CD4-positive, alpha-beta T cell (primary cell): ENCODE results near the gene DGKB. TPM values are rescaled to one million over a fixed set of nuclear protein-coding genes. Genes with fewer than 3 reads are reported as not detected.

Experiments
- ATAC-seq: fragments of 200-7000 bp; cut with Tn5 transposase; one replicate; pipeline ENCODE4 v1.10.0; 2022; ENCODE audit warnings: mild to moderate bottlenecking; ENCODE audit not compliant: poor library complexity
- CTCF ChIA-PET: fragments of 350-600 bp; sonication (Branson Sonifier 250); formaldehyde crosslinking; loops from one replicate; lab custom pipeline; 2021; ENCODE audit warnings: antibody characterized with exemption, inconsistent platforms; lab: Charles Lee
- POLR2A ChIA-PET: fragments of 350-600 bp; sonication (Branson Sonifier 250); formaldehyde crosslinking; loops from one replicate; lab custom pipeline; 2021; ENCODE audit warnings: antibody characterized with exemption, inconsistent platforms; lab: Charles Lee
- DNase-seq, 14 experiments: peaks; one replicate each; pipeline ENCODE4 v3.0.0-alpha.2; 2013 to 2020; ENCODE audit warnings: mixed read lengths in 2 of 14
- H3K27ac ChIP-seq, 2 donors: one replicate each; pipeline versions ENCODE4 v1.5.1 to v1.7.0; 2013; ENCODE audit warnings: low read length in 2 of 2, low read depth in 1 of 2, mild to moderate bottlenecking in 1 of 2
- H3K27me3 ChIP-seq, 2 experiments: 1 replicate in 1 of 2; 2 replicates in 1 of 2; pipeline versions ENCODE4 v1.6.1 to v1.7.0; 2013; ENCODE audit warnings: low read length in 2 of 2, control low read depth in 1 of 2, mild to moderate bottlenecking in 1 of 2, moderate library complexity in 1 of 2; ENCODE audit not compliant: insufficient read depth in 2 of 2, control insufficient read depth in 1 of 2
- H3K36me3 ChIP-seq: one replicate; pipeline ENCODE4 v1.6.1; 2013; ENCODE audit warnings: low read length, control low read depth; ENCODE audit not compliant: insufficient read depth
- H3K4me1 ChIP-seq: one replicate; pipeline ENCODE4 v1.6.1; 2013; ENCODE audit warnings: low read length, control low read depth; ENCODE audit not compliant: insufficient read depth
- H3K4me3 ChIP-seq: one replicate; pipeline ENCODE4 v1.5.1; 2013; ENCODE audit warnings: mild to moderate bottlenecking, low read length, moderate library complexity
- H3K9me3 ChIP-seq, 2 experiments: 1 replicate in 1 of 2; 2 replicates in 1 of 2; pipeline versions ENCODE4 v1.6.1 to v1.7.0; 2013; ENCODE audit warnings: low read length in 2 of 2, mild to moderate bottlenecking in 2 of 2, control low read depth in 1 of 2, moderate library complexity in 1 of 2; ENCODE audit not compliant: control insufficient read depth in 1 of 2, insufficient read depth in 1 of 2
- H3K27ac Mint-ChIP-seq: one replicate; pipeline ENCODE4 v1.8.0; 2020; ENCODE audit warnings: mixed read lengths
- H3K27me3 Mint-ChIP-seq: one replicate; pipeline ENCODE4 v1.8.0; 2021; ENCODE audit warnings: mixed read lengths
- H3K36me3 Mint-ChIP-seq: one replicate; pipeline ENCODE4 v1.8.0; 2021; ENCODE audit warnings: low read depth, mixed read lengths
- H3K4me1 Mint-ChIP-seq: one replicate; pipeline ENCODE4 v1.8.0; 2021; ENCODE audit warnings: low read depth, mixed read lengths
- H3K4me3 Mint-ChIP-seq: one replicate; pipeline ENCODE4 v1.8.0; 2020; ENCODE audit warnings: mild to moderate bottlenecking, mixed read lengths
- H3K9me3 Mint-ChIP-seq: one replicate; pipeline ENCODE4 v1.8.0; 2020; ENCODE audit warnings: mixed read lengths
- intact Hi-C, 2 experiments: fragments of 100-400 bp; cut with DNase I in 1 of 2; cut with micrococcal nuclease in 1 of 2; formaldehyde crosslinking; loops; one replicate each; pipeline versions ENCODE4 v1.15.1 to v1.9.0; 2023 to 2025; cut with DNase I, micrococcal nuclease
- total RNA-seq, 174 experiments: library from RNA in 2 of 174; stranded (reverse) in 2 of 174; gene quantifications; one replicate each; pipeline ENCODE4 v1.2.3 and lab custom pipeline; 2021 to 2026
- TF ChIP-seq, protein P1 (sequence below): fragments of 200-600 bp; IDR thresholded peaks from one replicate; pipeline ENCODE4 v1.8.0; 2022; ENCODE audit warnings: antibody characterized with exemption, mild to moderate bottlenecking

The DGKB gene
- total RNA-seq, 2 experiments from 2014 or later = not detected

DNA sequence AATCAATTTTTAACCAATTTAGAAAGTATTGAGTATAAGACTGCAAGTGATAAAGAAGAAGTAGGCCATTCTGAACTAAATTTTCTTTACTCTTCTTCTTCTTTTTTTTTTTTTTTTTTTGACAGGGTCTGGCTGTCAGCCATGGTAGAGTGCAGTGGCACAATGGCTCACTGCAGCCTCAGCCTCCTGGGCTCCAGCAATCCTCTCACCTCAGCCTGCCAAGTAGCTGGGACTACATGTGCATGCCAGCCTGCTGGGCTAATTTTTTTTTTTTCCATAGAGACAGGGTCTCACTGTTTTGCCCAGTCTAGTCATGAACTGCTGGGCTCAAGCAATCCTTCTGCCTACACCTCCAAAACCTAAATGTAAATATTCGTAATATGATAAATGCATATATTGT, 63.2 kb downstream of the DGKB start:
- DNase-seq = no peak
- H3K27ac Mint-ChIP-seq = no peak overlapping the region
- no peak overlapping the region for H3K4me3 Mint-ChIP-seq
- H3K9me3 ChIP-seq = peaks cover 0 to 3% of the 10 kb centered on the region in 2 experiments
- ATAC-seq = no peak
- intact Hi-C loops = no loop called here
- no peaks in the 10 kb centered on the region for H3K27me3 ChIP-seq
- no peaks in the 10 kb centered on the region for H3K36me3 Mint-ChIP-seq
- no peaks in the 10 kb centered on the region for H3K4me1 Mint-ChIP-seq
- H3K4me3 ChIP-seq = no peak overlapping the region
- TF ChIP-seq, protein P1, sequence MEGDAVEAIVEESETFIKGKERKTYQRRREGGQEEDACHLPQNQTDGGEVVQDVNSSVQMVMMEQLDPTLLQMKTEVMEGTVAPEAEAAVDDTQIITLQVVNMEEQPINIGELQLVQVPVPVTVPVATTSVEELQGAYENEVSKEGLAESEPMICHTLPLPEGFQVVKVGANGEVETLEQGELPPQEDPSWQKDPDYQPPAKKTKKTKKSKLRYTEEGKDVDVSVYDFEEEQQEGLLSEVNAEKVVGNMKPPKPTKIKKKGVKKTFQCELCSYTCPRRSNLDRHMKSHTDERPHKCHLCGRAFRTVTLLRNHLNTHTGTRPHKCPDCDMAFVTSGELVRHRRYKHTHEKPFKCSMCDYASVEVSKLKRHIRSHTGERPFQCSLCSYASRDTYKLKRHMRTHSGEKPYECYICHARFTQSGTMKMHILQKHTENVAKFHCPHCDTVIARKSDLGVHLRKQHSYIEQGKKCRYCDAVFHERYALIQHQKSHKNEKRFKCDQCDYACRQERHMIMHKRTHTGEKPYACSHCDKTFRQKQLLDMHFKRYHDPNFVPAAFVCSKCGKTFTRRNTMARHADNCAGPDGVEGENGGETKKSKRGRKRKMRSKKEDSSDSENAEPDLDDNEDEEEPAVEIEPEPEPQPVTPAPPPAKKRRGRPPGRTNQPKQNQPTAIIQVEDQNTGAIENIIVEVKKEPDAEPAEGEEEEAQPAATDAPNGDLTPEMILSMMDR = no peak
- H3K4me1 ChIP-seq = no peaks in the 10 kb centered on the region
- H3K27ac ChIP-seq = no peak overlapping the region
- peaks cover 4% of the 10 kb centered on the region for H3K9me3 Mint-ChIP-seq
- H3K36me3 ChIP-seq = no peaks in the 10 kb centered on the region
- ChIA-PET CTCF (no interaction called here), POLR2A (no interaction called here)
- no peaks in the 10 kb centered on the region for H3K27me3 Mint-ChIP-seq

DNA sequence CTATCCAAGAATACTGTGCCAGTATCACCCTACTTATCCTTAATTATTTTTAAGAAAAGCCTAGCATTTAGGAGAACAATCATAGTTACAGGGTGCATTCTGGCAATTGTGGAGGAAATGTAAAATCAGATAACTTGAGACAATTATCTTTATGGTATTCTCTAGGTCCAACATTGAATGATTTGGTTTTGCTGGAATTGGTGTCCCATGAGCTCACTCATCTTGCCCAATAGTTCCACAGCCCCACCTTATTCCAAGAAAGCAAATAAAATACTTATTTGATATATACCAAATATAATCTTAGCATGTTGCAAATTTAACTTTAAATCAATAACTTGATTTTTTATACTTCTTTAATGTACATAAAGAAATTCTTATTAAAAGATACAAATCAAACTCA, 65.3 kb downstream of the DGKB start:
- Mint-ChIP-seq H3K36me3 (no peaks in the 10 kb centered on the region), H3K27ac (no peak overlapping the region), H3K27me3 (no peaks in the 10 kb centered on the region), H3K4me3 (no peak overlapping the region), H3K9me3 (peaks cover 4% of the 10 kb centered on the region), H3K4me1 (no peaks in the 10 kb centered on the region)
- no peak for DNase-seq
- H3K9me3 ChIP-seq = peaks cover 0 to 3% of the 10 kb centered on the region in 2 experiments
- no peaks in the 10 kb centered on the region for H3K36me3 ChIP-seq
- H3K4me3 ChIP-seq = no peak overlapping the region
- no peak overlapping the region for H3K27ac ChIP-seq
- H3K27me3 ChIP-seq = no peaks in the 10 kb centered on the region
- ChIA-PET CTCF (no interaction called here), POLR2A (no interaction called here)
- intact Hi-C loops = no loop called here
- TF ChIP-seq, protein P1 = no peak
- H3K4me1 ChIP-seq = no peaks in the 10 kb centered on the region
- no peak for ATAC-seq

DNA sequence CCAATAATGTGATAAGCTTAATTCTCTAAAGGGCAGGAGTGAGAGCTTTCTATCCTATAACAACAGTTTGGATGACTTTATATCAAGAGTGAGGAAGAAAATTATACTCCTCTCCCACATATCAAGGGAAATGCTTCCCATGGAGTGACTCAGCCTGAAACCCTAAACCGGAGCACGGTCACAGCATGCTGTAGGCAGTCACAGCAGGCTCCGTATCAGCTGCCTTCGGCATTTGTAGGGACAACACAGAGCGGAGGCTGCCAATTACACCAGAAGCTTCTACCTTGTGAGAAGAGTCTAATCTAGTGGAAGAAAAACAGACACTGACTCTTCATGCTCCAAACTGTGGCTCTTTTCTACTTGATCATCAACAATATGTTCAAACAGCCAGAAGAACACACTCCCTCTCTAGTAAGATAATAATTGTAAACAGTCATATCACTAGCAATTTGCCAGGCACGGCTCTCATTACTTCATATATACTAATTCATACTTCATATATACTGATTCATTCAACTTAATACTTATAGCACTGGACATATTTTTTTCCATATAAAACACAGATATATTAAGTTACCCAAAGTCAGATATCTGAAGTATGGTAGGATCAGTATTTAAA, 65.9 kb downstream of the DGKB start:
- ATAC-seq = no peak
- peaks cover 4% of the 10 kb centered on the region for H3K9me3 Mint-ChIP-seq

More for the DNA sequence above, 65.9 kb downstream of the DGKB start:
- H3K4me3 ChIP-seq = no peak overlapping the region
- TF ChIP-seq, protein P1 = no peak
- no peaks in the 10 kb centered on the region for H3K4me1 Mint-ChIP-seq
- H3K27me3 ChIP-seq = no peaks in the 10 kb centered on the region
- no peak for DNase-seq
- no peaks in the 10 kb centered on the region for H3K36me3 Mint-ChIP-seq
- H3K27ac Mint-ChIP-seq = no peak overlapping the region
- intact Hi-C loops = no loop called here
- H3K27me3 Mint-ChIP-seq = no peaks in the 10 kb centered on the region
- CTCF ChIA-PET = no interaction called here
- H3K4me1 ChIP-seq = no peaks in the 10 kb centered on the region
- POLR2A ChIA-PET = no interaction called here
- no peak overlapping the region for H3K27ac ChIP-seq
- H3K4me3 Mint-ChIP-seq = no peak overlapping the region
- peaks cover 0 to 3% of the 10 kb centered on the region in 2 experiments for H3K9me3 ChIP-seq
- H3K36me3 ChIP-seq = no peaks in the 10 kb centered on the region
